K562 (cell line): Measurements from ENCODE around the gene MRPL32. TPM values are rescaled to one million over a fixed set of nuclear protein-coding genes. Genes with fewer than 3 reads are reported as not detected.

Experiments used
- ARID2 ChIP-seq: fragments of 450-650 bp; IDR thresholded peaks from 2 replicates; pipeline ENCODE4 v1.6.1; 2017; ENCODE audit warnings: antibody characterized with exemption, mild to moderate bottlenecking
- BACH1 ChIP-seq: fragments of 200-800 bp; sonication (Bioruptor generic); IDR thresholded peaks from 2 replicates; pipeline ENCODE4 v1.6.1; 2016; ENCODE audit warnings: missing genetic modification characterization, missing compliant biosample characterization
- CBX1 ChIP-seq: sonication (generic); IDR thresholded peaks from 2 replicates; pipeline ENCODE4 v1.6.1; 2016; ENCODE audit warnings: antibody characterized with exemption, low read depth, mild to moderate bottlenecking
- DACH1 ChIP-seq: fragments of 450-650 bp; IDR thresholded peaks from 2 replicates; pipeline ENCODE4 v1.6.1; 2018; ENCODE audit not compliant: partially characterized antibody
- GABPA ChIP-seq: fragments of 200-800 bp; sonication (Bioruptor generic); conservative IDR thresholded peaks from 2 replicates; pipeline ENCODE4 v1.6.1; 2016; ENCODE audit warnings: low read depth, missing genetic modification characterization, missing compliant biosample characterization
- IFI16 ChIP-seq: fragments of 250-450 bp; sonication (Bioruptor Pico); IDR thresholded peaks from 2 replicates; pipeline ENCODE4 v2.1.2; 2022; ENCODE audit warnings: mild to moderate bottlenecking, inconsistent platforms
- LARP7 ChIP-seq: fragments of 450-650 bp; IDR thresholded peaks from 2 replicates; pipeline ENCODE4 v1.6.1; 2016
- MYBL2 ChIP-seq, 2 experiments: fragments of 450-650 bp in 1 of 2; sonication (generic) in 1 of 2; formaldehyde crosslinking in 1 of 2; IDR thresholded peaks; 2 replicates each; pipeline versions ENCODE4 v1.6.1 to v1.8.1; 2017 to 2022; ENCODE audit warnings: borderline replicate concordance in 1 of 2, inconsistent platforms in 1 of 2, low read depth in 1 of 2, mild to moderate bottlenecking in 1 of 2, missing genetic modification reagents in 1 of 2, moderate library complexity in 1 of 2
- RBM39 ChIP-seq: fragments of 200-400 bp; formaldehyde crosslinking; optimal IDR thresholded peaks from 2 replicates; pipeline ENCODE3; 2018; ENCODE audit warnings: low read depth, low read length
- TCF7L2 ChIP-seq: fragments of 150-350 bp; IDR thresholded peaks from 2 replicates; pipeline ENCODE4 v1.6.1; 2016; ENCODE audit warnings: low read depth, mild to moderate bottlenecking, low read length, moderate library complexity
- U2AF2 ChIP-seq: fragments of 200-400 bp; formaldehyde crosslinking; optimal IDR thresholded peaks from 2 replicates; pipeline ENCODE3; 2017; ENCODE audit warnings: low read depth, mild to moderate bottlenecking, low read length
- ZFX ChIP-seq: sonication (generic); formaldehyde crosslinking; IDR thresholded peaks from 2 replicates; pipeline ENCODE4 v1.8.0; 2022; ENCODE audit warnings: mild to moderate bottlenecking, missing genetic modification reagents, moderate library complexity
- polyA plus RNA-seq, 8 experiments: library from polyadenylated mRNA; depleted of rRNA in 4 of 8; stranded (reverse) in 5 of 8; unstranded in 3 of 8; fragments of >200 nt; fragmentation: Nextera tagmentation in 2 of 8; fragmentation: Illumina TruSeq in 1 of 8; extraction: Ambion mirVana in 2 of 8; extraction: Trizol in 1 of 8; gene quantifications; 2 replicates each; pipeline versions ENCODE4 v1.2.1 to v1.2.3, GENCODE V29; 2011 to 2014; ENCODE audit warnings: inconsistent platforms in 1 of 8, missing spikeins in 1 of 8
- total RNA-seq, 7 experiments: library from RNA; depleted of rRNA in 6 of 7; stranded (reverse); fragments of >200 nt in 6 of 7; fragmentation: Illumina TruSeq in 2 of 7; extraction: Trizol in 2 of 7; gene quantifications; 2 replicates each; pipeline versions ENCODE4 v1.2.1 to v1.2.3, GENCODE V29; 2011 to 2021; ENCODE audit warnings: low replicate concordance in 1 of 7
- TF ChIP-seq, protein P1 (sequence below): fragments of 250-450 bp; sonication (Bioruptor Pico); IDR thresholded peaks from 2 replicates; pipeline ENCODE4 v1.8.0; 2021; ENCODE audit warnings: mild to moderate bottlenecking, moderate library complexity
- TF ChIP-seq, protein P2 (sequence below): fragments of 450-650 bp; formaldehyde crosslinking; IDR thresholded peaks from 2 replicates; pipeline ENCODE4 v1.4.0; 2020; ENCODE audit warnings: mild to moderate bottlenecking, moderate library complexity

The MRPL32 gene
- total and polyA plus RNA-seq, 9 of the 15 experiments (the other 6 are each of a cell fraction or from before 2014, with no cell fraction given) = 75.5 to 351 (median 138) TPM

DNA sequence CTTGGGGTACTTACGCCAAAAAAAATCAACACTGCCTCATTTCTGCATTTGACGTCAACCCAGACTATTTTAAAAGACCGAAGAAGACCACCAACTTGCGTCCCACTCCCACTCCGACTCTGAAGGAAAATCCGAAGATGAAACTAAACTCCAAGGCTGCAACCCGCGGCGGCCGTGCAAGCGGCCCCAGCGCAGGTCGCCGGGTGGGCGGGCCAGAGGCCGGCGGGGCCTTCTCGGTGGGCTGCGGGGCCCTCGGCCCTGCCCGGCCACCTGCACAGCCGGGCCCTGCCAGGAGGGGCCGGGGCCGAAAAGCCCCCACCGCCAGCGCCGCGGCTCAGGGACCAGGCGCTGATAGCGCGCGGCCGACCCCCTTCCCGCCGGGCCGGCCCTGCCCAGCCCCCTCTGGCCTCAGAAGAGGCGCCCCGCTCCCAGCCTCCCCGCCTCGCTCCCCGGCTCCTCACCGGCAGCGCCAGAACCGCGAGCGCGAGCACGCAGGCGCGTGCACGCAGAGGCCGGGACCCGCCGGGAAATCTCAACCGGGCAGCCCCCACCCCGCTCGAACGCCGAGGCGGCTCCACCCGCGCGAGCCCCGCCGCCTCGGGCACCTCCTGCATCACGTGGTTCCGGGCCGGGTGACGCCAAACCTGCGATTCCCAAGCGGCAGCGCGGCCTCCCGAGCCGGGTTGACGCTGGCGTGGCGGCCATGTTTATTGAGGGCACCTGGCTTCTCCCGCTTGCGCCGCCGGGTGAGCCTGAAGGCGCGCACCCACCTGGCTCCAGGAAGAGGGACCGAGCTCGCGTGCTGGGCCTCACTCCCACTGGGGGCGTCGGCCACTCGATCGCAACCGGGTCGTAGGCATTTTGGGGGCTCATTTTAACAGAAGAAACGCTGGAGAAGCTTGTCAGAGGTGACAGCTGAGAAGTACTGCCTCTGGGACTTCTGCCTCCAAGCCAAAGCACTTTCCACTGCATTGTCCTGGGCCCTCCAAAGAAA, 20.4 kb upstream of the MRPL32 start, which contains the start of gene C7orf25 (continued):
- TF ChIP-seq ZFX = peak; percentile 82
- TF ChIP-seq IFI16 (CRISPR knock-in tag) = no peak
- TF ChIP-seq BACH1 (tag) = no peak
- TF ChIP-seq LARP7 = no peak
- TF ChIP-seq U2AF2 = no peak
- TF ChIP-seq DACH1 = peak; percentile 9
- TF ChIP-seq TCF7L2 = no peak
- TF ChIP-seq, protein P1, sequence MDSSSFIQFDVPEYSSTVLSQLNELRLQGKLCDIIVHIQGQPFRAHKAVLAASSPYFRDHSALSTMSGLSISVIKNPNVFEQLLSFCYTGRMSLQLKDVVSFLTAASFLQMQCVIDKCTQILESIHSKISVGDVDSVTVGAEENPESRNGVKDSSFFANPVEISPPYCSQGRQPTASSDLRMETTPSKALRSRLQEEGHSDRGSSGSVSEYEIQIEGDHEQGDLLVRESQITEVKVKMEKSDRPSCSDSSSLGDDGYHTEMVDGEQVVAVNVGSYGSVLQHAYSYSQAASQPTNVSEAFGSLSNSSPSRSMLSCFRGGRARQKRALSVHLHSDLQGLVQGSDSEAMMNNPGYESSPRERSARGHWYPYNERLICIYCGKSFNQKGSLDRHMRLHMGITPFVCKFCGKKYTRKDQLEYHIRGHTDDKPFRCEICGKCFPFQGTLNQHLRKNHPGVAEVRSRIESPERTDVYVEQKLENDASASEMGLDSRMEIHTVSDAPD (CRISPR knock-in tag) = no peak
- TF ChIP-seq GABPA (tag) = peak; percentile 92
- TF ChIP-seq, protein P2, sequence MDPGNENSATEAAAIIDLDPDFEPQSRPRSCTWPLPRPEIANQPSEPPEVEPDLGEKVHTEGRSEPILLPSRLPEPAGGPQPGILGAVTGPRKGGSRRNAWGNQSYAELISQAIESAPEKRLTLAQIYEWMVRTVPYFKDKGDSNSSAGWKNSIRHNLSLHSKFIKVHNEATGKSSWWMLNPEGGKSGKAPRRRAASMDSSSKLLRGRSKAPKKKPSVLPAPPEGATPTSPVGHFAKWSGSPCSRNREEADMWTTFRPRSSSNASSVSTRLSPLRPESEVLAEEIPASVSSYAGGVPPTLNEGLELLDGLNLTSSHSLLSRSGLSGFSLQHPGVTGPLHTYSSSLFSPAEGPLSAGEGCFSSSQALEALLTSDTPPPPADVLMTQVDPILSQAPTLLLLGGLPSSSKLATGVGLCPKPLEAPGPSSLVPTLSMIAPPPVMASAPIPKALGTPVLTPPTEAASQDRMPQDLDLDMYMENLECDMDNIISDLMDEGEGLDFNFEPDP (CRISPR knock-in tag) = no peak
- TF ChIP-seq MYBL2 (IDR thresholded peaks at IDR 0.05; ENCODE audit: low read depth) = no peak
- no peak for TF ChIP-seq MYBL2 (CRISPR knock-in tag; IDR thresholded peaks at IDR 0.05; ENCODE audit: borderline replicate concordance)
- TF ChIP-seq CBX1 = peak; percentile 77; the same call in 1 of the 2 replicates
- no peak for TF ChIP-seq ARID2
- TF ChIP-seq RBM39 = no peak
